Measurements from ENCODE around the gene PRKAG2.

DNA sequence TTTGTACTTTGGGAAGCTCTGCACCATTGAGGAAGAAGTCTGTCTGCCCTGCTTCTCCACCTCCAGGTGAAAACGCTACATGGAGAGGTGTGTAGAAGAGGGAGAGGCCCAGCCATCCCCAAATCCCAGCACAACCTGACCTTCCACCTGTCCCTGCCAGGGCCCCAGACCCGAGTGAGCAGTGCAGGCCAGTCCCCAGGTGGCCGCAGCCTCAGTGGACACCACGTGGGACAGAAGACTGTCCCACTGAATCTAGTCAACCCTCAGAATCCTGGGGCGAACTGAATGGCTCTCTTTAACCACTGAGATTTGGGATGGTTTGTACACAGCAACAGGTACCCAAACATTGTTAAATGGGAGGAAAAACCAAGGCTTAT lies 49.4 kb upstream of the PRKAG2 start:
- TF ChIP-seq SPI1 (IDR thresholded peaks at IDR 0.05; ENCODE audit: low read depth, low read length), result no peak
- no peak for TF ChIP-seq TAF1 (IDR thresholded peaks at IDR 0.05; ENCODE audit: low read depth, low read length)

Measured in GM12891 (cell line).